OCI-LY1 (cell line): Measurements from ENCODE around the gene UBR4.

ENCODE experiments used
- H2AFZ ChIP-seq: fragments of 200-600 bp; sonication (generic), shearing (Covaris generic); 2 replicates; pipeline ENCODE4 v1.6.0; 2014; ENCODE audit warnings: antibody characterized with exemption, mild to moderate bottlenecking, low read length
- H3F3A ChIP-seq: fragments of 200-600 bp; sonication (generic), shearing (Covaris generic); 2 replicates; pipeline ENCODE4 v1.6.0; 2014; ENCODE audit warnings: mild to moderate bottlenecking, antibody characterized with exemption, low read length, moderate library complexity; ENCODE audit not compliant: insufficient read depth
- H3K27ac ChIP-seq: fragments of 200-600 bp; sonication (generic); 2 replicates; pipeline ENCODE4 v1.5.1; 2014; ENCODE audit warnings: low read length, mixed run types, mild to moderate bottlenecking, low read depth; ENCODE audit not compliant: poor library complexity, severe bottlenecking
- H3K27me3 ChIP-seq: fragments of 200-600 bp; sonication (generic); 2 replicates; pipeline ENCODE4 v1.6.0; 2014; ENCODE audit warnings: antibody characterized with exemption, mild to moderate bottlenecking, low read length, moderate library complexity; ENCODE audit not compliant: insufficient read depth
- H3K36me3 ChIP-seq: fragments of 200-600 bp; sonication (generic); 2 replicates; pipeline ENCODE4 v1.6.1; 2014; ENCODE audit warnings: mild to moderate bottlenecking, antibody characterized with exemption, low read length, moderate library complexity, mixed read lengths; ENCODE audit not compliant: insufficient read depth
- H3K4me1 ChIP-seq: fragments of 200-600 bp; sonication (generic); 2 replicates; pipeline ENCODE4 v1.5.1; 2014; ENCODE audit warnings: mild to moderate bottlenecking, low read length, moderate library complexity; ENCODE audit not compliant: insufficient read depth, severe bottlenecking
- H3K4me2 ChIP-seq: fragments of 200-600 bp; sonication (generic), shearing (Covaris generic); 2 replicates; pipeline ENCODE4 v1.6.1; 2014; ENCODE audit warnings: low read length
- H3K4me3 ChIP-seq: fragments of 200-600 bp; sonication (generic); 2 replicates; pipeline ENCODE4 v1.5.1; 2014; ENCODE audit warnings: low read length, low read depth, mild to moderate bottlenecking, mixed read lengths; ENCODE audit not compliant: poor library complexity, severe bottlenecking
- H3K79me2 ChIP-seq: fragments of 200-600 bp; shearing (Covaris generic); 2 replicates; pipeline ENCODE4 v1.6.1; 2016; ENCODE audit warnings: mixed run types, low read length, mixed read lengths; ENCODE audit not compliant: insufficient read depth
- H3K9ac ChIP-seq: fragments of 200-600 bp; sonication (generic), shearing (Covaris generic); 2 replicates; pipeline ENCODE4 v1.6.1; 2014; ENCODE audit warnings: mild to moderate bottlenecking, low read length, mixed read lengths
- H3K9me2 ChIP-seq: fragments of 200-600 bp; sonication (generic), shearing (Covaris generic); 2 replicates; pipeline ENCODE4 v1.6.1; 2014; ENCODE audit warnings: low read depth, mild to moderate bottlenecking, low read length, mixed read lengths
- H3K9me3 ChIP-seq: fragments of 200-600 bp; shearing (Covaris generic); 2 replicates; pipeline ENCODE4 v1.6.1; 2014; ENCODE audit warnings: low read length, mixed read lengths
- H4K20me1 ChIP-seq: fragments of 200-600 bp; sonication (generic), shearing (Covaris generic); 2 replicates; pipeline ENCODE4 v1.6.0; 2016; ENCODE audit warnings: mild to moderate bottlenecking, low read length; ENCODE audit not compliant: insufficient read depth
- EZH2 ChIP-seq: fragments of 200-600 bp; sonication (generic), shearing (Covaris generic); IDR thresholded peaks from 2 replicates; pipeline ENCODE4 v1.8.0; 2017; ENCODE audit warnings: borderline replicate concordance, mixed run types, mild to moderate bottlenecking, antibody characterized with exemption, low read length, moderate library complexity, mixed read lengths
- TF ChIP-seq, protein P1 (sequence below): fragments of 200-600 bp; sonication (generic), shearing (Covaris generic); IDR thresholded peaks from 2 replicates; pipeline ENCODE4 v1.5.1; 2017; ENCODE audit warnings: mild to moderate bottlenecking, antibody characterized with exemption, low read length, moderate library complexity, mixed read lengths

The UBR4 gene

DNA sequence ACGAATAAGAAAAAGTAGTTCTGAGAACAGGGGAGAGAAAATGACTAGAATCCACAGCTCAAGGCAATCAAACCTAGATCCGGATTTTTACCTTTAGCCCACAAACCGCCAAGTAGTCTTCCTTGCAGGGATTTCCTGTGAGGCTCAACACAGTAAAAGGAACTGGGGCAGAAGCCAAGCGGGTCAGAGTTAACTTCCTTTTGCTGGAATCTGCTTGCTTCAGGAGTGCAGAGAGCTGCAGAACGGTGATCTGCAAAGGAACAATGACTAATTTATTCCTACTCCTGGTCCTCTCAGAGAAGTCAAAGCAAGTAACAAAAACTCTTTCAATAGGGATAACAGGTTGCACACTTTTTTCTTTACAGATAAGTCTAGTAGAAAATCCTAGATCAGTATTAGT, 53.4 kb downstream of the UBR4 start:
- H3K4me3 ChIP-seq = no peak overlapping the region
- H3K9me2 ChIP-seq = no peaks in the 10 kb centered on the region
- H3K79me2 ChIP-seq = no peaks in the 10 kb centered on the region
- H2AFZ ChIP-seq = no peak overlapping the region
- H3K4me2 ChIP-seq = no peak overlapping the region
- H3F3A ChIP-seq = no peaks in the 10 kb centered on the region
- no peak for TF ChIP-seq EZH2
- TF ChIP-seq, protein P1, sequence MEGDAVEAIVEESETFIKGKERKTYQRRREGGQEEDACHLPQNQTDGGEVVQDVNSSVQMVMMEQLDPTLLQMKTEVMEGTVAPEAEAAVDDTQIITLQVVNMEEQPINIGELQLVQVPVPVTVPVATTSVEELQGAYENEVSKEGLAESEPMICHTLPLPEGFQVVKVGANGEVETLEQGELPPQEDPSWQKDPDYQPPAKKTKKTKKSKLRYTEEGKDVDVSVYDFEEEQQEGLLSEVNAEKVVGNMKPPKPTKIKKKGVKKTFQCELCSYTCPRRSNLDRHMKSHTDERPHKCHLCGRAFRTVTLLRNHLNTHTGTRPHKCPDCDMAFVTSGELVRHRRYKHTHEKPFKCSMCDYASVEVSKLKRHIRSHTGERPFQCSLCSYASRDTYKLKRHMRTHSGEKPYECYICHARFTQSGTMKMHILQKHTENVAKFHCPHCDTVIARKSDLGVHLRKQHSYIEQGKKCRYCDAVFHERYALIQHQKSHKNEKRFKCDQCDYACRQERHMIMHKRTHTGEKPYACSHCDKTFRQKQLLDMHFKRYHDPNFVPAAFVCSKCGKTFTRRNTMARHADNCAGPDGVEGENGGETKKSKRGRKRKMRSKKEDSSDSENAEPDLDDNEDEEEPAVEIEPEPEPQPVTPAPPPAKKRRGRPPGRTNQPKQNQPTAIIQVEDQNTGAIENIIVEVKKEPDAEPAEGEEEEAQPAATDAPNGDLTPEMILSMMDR = no peak
- no peak overlapping the region for H3K9ac ChIP-seq
- H3K9me3 ChIP-seq = no peaks in the 10 kb centered on the region
- H4K20me1 ChIP-seq = no peaks in the 10 kb centered on the region
- H3K27ac ChIP-seq = no peak overlapping the region
- H3K4me1 ChIP-seq = no peaks in the 10 kb centered on the region
- H3K27me3 ChIP-seq = no peaks in the 10 kb centered on the region
- H3K36me3 ChIP-seq = peaks cover 100% of the 10 kb centered on the region

DNA sequence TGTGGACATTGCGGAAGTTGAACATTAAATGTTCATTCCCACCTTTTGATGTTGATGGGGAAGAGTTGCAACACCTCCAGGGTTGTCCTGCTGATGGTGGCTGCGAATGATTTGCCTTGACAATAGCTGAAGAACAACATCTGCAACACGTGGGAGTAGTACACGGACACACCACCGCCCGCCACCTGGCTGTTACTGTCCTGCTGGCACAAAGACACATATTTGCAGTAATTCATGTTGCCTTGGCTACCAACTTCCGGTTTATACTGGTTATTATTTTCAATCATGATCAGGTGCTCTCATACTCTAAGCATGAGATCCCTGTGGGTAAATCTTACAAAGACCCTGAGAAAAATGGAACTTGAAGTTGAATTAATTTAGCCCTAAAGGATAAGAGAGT, 55.2 kb downstream of the UBR4 start:
- Histone ChIP-seq H3K36me3 (peaks cover 100% of the 10 kb centered on the region), H3F3A (no peaks in the 10 kb centered on the region), H2AFZ (no peak overlapping the region), H3K4me1 (no peaks in the 10 kb centered on the region), H3K9me2 (no peaks in the 10 kb centered on the region), H3K27me3 (no peaks in the 10 kb centered on the region), H3K79me2 (no peaks in the 10 kb centered on the region), H3K4me2 (no peak overlapping the region), H4K20me1 (no peaks in the 10 kb centered on the region), H3K4me3 (no peak overlapping the region), H3K9ac (no peak overlapping the region), H3K27ac (no peak overlapping the region), H3K9me3 (no peaks in the 10 kb centered on the region)
- TF ChIP-seq, protein P1 = no peak
- TF ChIP-seq EZH2 = no peak

DNA sequence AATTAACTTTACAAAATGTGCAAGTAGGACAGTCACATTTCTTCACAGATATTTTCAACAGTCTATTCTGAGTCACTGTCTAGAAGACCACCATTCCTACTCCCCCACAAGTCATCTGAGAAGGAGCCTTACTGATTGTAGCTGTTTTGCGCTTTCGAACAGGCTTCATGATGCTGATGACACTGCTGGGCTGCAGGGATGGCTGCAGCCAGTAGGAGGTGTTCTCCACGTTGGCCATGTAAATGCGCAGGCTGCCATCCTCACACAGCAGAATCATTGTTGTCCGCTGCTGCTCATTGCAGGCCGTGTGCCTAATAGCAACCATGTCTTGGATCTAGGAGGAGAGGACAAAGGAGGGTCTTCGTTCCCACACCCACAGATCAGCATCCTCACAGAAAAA, 56.9 kb downstream of the UBR4 start:
- H3K27me3 ChIP-seq = no peaks in the 10 kb centered on the region
- no peaks in the 10 kb centered on the region for H3K9me3 ChIP-seq
- no peaks in the 10 kb centered on the region for H3K79me2 ChIP-seq
- H3K4me1 ChIP-seq = no peaks in the 10 kb centered on the region
- H3K9me2 ChIP-seq = no peaks in the 10 kb centered on the region
- no peaks in the 10 kb centered on the region for H4K20me1 ChIP-seq
- TF ChIP-seq EZH2 = no peak
- TF ChIP-seq, protein P1 = no peak
- no peak overlapping the region for H2AFZ ChIP-seq
- no peak overlapping the region for H3K4me3 ChIP-seq
- H3K4me2 ChIP-seq = no peak overlapping the region
- no peak overlapping the region for H3K9ac ChIP-seq
- H3F3A ChIP-seq = no peaks in the 10 kb centered on the region
- peaks cover 100% of the 10 kb centered on the region for H3K36me3 ChIP-seq
- no peak overlapping the region for H3K27ac ChIP-seq
